ENCODE results near the gene DNASE1.
"Not testable (repeated sequence)": the region's sequence is repeated elsewhere in the genome, so short reads cannot be mapped to it uniquely, and the experiment has no call there.

Gene DNASE1, protein sequence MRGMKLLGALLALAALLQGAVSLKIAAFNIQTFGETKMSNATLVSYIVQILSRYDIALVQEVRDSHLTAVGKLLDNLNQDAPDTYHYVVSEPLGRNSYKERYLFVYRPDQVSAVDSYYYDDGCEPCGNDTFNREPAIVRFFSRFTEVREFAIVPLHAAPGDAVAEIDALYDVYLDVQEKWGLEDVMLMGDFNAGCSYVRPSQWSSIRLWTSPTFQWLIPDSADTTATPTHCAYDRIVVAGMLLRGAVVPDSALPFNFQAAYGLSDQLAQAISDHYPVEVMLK

DNA sequence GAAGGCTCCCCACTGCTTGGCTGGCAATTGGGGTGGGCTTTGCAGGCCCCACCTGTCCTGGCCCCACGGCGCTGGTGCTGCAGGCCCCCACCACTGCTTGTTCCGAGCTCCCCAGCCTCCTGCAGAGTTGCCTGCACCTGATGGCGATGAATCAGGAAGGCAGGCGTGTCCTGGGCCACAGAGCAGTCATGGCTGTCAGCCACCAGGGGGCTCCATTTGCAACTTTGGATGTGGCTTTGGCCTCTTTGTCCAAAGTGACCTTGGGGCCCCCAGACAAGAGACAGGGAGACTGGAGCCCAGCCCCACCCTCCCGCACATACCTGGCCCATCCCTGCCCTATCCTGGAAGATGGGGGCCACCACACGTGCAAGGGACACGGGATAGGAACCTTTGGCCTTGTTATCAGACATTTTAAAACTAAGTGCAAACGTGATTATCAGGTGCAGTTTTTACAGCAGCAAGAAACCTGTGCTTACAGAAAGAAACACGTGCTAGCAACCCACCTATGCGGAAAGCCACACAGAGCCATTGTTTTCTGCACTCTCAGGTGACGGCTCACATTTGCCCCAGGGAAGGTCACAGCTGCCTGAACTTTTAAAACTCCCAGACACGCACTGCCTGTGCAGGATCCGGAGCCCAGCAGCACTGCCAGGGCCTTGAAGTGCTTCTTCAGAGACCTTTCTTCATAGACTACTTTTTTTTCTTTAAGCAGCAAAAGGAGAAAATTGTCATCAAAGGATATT, at the start of gene DNASE1:
Gene DNASE1 (plus strand): TSS at position 443 of the 743 bp plus-strand sequence. CDS start 683 bp downstream, outside the sequence.
- peak; percentile 63 to 68 for DNase-seq

DNA sequence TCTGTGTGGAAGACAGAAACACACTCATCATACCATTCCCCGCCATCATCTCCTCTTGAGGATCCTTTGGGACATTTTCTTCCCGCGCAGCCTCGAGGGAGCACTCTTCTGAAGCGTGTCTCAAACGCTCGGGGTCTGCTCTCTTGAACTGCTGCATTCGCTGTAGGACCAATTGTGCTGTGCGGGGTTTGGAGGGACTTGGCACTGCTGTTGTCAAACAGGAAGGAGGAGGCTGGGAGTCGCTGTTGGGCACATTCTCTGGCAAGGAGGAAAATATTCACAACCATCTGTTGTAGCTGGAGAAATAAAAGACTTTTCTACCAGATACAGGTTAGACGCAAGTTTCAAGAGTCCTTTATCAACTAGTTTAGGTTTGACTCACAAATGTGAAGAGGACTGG, 48.0 kb upstream of the DNASE1 start:
- no peak for DNase-seq

DNA sequence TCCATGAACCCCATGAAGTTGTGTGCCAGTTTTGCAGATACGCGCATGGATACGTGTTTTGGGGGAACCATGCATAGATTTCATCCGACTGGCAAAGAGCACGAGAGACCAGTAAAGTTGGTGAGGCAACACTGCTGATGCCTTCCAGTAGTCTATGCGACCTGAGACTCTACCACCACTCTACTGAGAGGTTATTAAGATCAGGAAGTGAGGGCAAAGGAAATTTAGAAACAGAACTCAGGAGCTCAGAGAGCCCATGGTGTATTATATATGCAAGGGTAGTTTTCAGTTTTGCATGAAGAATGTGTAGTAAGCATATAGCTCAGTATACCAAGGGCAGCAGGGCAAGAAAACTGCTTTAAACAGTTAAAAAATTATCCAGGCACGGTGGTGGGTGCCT, 47.3 kb upstream of the DNASE1 start:
- no peak for DNase-seq

DNA sequence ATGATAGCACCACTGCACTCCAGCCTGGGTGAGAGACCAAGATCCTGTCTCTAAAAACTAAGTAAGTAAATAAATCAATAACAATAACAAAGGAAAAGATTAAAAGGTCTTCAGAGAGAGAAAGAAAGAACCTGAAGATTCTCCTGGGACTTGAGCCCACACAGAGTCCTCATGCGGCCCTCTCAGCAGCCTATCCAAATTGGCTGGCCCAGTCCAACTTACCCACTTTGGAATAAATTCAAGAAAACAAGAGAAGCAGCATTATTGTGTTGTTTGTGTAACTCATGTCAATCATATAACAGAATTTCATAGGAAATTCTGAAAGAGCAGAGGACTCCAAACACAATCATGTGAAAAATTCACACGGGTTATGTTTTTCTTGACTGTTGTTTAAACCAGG, 46.9 kb upstream of the DNASE1 start:
- DNase-seq = no peak

DNA sequence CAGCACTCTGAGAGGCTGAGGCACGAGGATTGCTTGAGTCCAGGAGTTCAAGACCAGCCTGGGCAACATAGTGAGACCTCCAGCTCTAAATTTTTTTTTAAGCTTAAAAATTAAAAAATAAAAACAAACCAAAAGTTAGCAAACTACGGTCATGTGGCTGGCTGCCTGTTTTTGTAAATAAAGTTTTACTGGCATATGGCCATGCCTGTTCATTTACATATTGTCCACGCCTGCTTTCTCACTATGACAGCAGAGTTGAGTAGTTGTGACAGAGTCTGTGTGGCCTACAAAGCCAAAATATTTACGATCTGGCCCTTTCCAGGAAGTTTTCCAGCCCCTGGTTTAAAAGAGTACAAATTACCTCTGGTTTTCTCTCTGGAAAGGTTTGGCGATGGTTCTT, 46.4 kb upstream of the DNASE1 start:
- DNase-seq = no peak

DNA sequence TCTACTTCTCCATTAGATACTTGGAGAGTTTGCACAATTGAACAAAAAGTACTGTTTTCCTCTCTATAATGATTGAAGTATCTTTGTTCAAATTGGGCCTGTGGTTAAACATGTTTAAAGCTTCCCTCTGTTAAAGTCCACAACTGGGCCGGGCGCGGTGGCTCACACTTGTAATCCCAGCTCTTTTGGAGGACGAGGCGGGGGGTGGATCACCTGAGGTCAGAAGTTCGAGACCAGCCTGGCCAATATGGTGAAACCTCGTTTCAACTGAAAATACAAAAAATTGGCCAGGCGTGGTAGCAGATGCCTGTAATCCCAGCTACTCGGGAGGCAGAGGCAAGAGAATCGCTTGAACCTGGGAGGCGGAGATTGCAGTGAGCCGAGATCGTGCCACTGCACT, 45.5 kb upstream of the DNASE1 start:
- not testable (repeated sequence) for DNase-seq

DNA sequence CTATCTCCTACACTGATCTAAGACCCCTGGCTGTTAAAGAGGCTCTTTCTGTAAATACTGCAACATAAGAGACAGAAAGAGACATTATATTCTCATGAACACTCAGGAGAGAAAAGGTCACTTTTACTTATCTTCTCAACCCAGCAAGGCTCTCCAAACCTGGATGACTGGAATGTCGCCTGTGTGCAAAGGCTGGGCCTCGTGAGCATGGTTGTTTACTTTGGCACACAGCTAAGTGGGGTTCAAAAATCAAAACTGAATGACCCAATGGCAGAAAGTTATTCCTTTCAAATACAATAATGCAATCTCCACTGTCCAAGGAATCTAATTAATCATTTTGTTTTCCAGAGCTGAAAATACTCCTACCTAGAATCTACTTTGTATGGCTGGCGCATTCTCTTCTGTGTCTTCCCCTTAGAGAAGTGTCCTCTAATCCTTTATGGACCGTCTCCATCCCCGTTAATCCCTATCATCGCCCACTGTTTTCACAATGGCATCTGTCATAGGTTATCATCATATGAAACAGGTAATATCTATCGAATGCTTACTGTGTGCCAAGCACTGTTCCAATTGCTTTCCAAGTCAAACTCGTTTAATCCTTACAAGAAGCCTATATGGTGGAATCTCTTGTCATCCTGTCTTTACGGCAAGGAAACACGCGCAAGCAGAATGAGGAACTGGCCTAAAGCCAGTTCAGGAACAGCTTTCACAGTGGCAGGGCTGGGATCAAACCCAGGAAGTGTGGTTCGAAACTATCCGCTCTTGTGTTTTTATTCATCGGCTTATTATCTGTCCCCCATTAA, 44.4 kb upstream of the DNASE1 start:
- no peak for DNase-seq

DNA sequence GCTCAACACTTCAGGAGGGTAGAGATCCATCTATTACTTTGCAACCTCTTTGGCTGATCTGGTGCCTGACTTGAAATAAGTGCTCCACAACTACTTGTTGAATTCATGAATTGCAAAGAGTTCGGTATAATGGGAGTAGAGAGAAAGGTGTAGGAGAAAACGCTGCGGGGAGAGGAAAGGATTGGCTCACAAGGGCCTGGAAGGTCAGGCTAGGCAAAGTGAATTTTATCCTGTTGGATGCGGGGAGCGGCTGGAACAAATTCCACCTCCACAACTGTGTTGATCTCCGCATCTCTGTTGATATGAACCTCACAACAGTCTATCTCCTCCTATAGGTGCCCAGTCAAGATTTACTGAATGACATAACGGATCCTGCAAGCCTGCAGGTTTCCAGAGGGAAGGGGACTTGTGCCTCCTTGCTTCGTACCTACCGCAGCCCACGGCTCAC, 43.8 kb upstream of the DNASE1 start:
- no peak for DNase-seq

DNA sequence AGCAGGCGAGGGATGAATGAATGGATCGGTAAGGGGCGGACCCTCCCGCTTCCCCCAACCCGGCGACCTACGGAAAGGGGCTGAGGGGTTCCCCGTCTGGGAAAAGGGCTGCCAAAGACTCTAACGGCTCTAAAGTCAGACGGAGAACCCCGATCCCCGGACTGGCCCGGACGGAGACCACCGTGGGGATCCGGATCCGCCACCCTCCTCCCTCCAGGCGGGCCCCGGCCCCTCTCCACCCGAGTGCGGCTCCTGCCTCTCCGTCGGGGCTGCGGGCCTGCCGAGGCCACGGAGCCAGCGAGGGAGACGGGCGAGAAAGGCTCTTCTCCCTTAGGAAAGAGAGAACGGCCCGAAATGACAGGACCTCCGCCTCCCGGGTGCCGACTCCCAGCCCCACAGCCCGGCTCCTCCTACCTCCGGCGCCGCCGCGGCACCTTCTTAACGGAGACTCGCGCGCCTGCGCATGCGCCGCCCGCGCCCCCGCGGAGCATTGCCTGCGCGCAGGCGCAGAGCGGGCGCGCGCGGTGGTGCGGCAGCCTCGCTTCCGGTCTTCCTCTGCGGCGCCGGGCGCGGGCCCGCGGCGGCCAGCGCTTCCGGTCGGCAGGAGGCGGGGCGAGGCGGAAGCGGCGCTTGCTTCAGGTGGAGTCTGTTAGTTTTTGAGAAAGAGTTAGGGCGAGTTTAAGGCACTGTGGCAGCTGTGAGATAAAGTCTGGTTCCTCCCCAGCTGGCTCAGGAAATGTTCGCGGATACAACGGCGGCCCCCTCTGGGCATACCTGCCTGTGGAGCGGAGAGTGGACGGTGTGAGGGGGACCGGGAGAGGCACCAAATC, 43.1 kb upstream of the DNASE1 start, which contains the start of gene SLX4:
Gene SLX4 (minus strand): TSS at position 461 of the 830 bp plus-strand sequence. CDS start 2,642 bp downstream, outside the sequence.
- peak; percentile 91 for DNase-seq

DNA sequence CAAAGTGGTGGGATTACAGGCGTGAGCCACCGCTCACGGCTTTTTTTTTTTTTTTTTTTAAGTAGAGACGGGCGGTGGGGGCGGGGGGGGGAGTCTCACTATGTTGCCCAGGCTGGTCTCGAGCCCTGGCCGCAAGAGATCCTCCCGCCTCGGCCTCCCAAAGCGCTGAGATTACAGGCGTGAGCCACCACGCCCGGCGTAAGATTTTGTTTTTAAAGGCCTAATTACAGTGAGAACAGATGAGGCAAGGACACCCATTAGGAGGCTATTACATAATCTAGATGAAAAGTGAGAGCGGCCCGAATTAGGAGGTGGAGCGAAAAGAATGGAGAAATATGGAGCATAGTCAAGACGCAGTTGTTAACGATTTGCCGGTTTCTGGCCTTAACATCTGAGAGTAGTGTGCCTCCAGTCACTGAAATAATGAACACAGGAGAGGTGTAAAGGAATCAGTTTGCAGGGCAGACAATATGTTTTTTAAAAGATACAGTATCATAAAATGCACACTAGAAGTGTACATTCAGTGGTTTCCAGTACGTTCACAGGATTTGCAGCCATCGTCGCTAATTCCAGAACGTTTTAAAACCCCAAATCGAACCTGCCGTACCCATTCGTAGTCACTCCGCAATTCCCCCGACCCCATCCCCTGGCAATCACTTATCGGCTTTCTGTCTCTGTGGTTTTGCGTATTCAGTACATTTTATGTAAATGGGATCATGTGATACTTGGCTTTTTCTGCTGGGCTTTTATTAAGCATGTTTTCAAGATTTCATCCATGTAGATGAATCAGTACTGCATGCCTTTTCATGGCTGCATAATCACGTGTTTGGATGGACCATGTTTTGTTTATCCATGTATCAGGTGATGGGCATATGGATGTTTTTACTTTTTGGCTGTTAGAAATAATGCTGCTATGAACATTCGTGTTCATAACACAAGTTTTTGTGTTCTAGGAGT, 41.7 kb upstream of the DNASE1 start:
- no peak for DNase-seq

DNA sequence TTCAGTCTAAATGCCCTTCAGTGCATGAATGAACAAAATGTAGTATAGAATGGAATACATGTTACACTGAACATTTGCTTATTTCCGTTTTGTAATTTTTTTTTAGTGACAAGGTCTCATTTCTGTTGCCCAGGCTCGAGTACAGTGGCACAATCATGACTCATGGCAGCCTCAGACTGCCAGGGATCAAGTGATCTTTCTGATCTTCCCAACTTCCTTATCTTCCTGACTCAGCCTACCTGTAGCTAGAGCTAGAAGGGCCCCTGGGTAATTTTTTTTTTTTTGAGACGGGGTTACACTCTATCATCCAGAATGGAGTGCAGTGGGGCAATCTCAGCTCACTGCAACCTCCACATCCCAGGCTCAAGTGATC, 35.7 kb upstream of the DNASE1 start:
- no peak for DNase-seq

DNA sequence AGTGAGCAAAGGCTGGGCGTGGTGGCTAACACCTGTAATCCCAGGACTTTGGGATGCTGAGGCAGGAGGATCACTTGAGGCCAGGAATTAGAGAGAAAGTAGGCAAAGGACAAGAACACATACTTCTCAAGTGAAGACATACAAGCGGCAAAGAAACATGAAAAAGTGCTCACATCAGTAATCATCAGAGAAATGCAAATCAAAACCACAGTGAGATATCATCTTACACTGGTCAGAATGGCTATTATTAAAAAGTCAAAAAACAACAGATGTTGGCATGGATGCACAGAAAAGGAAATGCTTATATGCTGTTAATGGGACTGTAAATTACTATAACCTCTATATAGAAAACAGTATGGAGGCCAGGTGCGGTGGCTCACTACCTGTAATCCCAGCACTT, 30.8 kb upstream of the DNASE1 start:
- DNase-seq = no peak

DNA sequence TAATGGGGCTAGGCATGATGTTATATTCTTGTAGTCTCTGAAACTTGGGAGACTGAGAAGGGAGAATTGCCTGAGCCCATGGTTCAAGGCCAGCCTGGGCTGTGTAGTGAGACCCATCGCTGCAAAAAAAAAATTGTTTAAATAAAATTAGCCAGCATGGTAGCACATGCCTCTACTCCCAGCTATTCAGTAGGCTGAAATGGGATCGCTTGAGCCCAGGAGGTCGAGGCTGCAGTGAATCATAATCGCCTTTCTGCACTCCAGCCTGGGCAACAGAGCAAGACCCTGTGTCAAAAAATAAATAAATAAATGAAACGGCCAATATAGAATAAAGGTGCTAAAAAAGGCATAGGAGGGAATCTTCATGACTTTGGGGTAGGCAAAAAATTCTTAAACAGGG, 29.2 kb upstream of the DNASE1 start:
- no peak for DNase-seq

DNA sequence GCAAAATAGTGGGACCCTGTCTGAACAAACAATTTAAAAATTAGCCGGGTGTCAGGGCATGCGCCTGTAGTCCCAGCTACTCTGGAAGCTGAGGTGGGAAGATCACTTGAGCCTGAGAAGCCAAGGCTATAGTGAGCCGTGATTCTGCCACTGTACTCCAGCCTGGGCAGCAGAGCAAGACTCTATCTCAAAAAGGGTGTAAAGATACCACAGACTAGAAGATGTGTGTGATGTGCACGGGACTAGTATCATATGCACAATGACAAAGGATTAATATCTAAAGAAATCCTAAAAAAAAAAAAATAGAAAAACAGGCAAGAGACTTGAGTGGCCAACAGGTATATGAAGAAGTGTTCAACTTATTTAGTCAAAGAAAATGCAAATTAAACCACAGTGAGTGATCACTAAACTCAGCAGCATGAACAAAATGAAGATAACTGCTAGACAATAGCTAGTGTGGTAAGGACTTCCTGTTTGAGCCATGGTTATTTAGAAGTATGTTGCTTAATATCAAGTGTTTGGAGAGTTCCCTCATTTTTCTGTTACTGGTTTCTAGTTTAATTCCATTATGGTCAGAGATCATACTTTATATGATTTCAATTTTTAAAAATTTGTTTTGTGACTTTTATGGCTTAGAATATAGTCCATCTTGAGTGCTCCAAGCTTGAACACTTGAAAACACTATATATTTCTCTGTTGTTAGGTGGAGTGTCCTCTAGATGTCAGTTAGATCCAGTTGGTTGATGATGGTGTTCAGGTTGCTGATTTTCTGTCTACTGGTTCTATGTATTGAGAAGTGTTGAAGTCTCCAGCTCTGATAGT, 28.4 kb upstream of the DNASE1 start:
- DNase-seq = no peak

DNA sequence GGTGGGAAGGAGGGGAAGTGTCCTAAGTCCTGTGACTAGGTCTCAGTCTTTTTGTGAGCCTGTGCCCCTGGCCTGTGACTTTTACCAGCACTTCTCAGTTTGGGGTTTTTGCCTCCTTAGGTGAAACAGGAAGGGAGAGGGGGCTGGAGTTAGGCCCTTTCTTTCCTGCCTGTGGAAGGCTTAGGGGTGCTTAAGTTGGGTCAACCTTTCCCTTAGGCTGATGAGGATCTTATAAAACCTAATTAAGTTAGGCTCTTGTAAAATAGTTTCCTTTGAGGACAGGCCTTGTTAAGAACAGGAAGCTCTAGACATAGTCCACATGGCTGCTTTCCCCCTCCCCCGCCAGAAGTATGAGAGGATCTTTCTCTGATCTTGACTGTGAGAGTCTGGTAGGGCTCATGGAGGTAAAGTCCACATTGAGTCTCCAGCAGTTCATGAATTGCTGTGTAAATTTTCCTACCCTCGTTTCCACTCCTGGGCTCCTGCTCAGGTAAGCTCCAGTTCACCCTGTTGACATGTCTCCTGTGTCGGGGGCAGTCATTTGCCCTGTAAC, 17.0 kb upstream of the DNASE1 start:
- peak; percentile 34 to 42 for DNase-seq

DNA sequence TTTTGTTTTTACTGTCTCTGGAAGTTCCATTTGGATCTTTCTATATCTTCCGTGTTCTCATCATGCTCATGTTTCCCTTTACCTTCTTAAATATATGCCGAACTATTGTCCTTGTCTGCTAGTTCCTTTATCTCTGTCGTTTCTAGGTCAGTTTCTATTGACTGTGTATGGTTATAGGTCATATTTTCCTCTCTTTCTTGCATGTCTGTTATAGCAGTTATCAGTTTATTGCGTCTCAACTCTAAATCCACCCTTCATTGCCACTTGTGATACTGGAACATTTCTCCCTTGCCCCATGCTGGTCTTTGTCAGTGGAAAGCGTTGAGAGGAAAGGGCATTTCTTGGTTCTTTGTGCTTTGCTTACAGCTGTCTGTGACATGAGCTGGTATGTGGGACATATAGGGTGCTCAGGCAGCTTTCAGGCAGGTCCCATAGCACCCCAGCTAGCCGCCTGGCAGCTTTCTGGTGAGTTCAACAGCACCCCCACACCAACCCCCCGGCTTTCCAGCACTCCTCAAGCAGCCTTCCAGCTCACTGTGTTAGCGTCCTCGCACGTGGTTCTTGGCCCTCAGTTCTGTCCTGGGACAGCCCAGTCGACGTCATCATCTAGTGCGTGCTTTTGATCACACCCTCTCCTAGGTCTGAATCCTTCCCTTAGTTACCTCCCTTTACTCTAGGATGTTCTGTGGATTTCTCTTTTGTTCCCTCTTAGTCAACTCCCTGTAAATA, 15.4 kb upstream of the DNASE1 start:
- DNase-seq = no peak

DNA sequence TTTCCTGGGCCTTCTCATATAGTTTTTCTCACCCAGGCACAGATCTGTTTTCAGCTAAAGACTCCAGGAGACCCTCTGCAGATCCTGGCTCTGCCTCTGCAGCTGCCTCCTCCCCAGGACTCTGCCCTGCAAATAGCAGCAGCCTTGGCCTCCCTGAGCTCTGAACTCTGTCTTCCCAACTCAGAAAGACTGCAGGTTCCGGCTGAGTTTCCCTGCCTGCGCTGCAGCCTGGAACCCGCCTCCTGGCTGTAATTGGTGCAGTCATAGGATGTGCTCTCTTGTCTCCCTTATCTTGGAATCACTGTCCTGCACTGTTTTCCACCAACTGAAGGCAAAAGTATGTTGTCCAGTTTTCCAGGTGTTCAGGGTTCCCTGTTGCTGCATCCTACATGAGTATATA, 14.3 kb upstream of the DNASE1 start:
- no peak for DNase-seq

DNA sequence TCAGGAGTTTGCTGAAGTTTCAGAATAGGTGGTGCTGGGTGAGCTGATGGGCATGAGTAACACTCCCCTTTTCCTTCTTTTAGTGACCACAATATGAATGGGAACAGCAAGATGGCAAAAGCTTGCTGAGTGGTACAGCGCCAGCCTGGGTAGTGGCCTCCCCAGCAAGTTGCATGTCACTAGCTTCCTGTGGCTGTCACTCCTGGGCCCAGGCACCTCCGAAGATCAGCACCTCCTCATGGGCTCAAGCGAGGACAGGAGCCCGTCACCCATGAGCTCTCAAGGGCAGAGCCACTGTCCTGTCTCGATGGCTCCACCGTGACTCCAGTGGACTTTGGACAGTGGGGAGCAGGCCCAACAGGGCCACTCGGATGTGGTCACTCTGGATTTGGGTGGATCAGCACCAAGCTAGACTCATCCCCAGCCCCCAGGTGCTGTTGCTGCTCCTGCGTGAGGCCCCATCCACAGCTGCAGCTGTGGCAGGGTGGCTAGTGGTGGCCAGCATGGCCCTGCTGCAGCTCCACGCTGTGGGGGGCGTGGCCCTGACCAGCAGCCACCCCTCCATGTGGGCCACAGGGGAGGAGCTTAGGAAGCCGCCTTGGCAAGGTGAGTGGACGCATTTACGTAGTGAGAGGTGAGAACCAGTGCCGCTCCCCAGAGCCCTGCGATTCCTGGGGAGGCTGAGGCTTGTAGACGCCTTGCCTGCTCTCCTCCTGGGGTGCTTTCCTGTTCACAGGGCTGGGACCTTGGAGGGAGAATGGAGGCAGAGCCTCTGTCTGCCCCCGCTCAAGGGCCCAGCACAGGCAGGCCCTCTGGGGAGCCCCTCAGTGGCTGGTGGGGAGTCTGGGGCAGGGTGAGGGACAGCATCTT, 13.6 kb upstream of the DNASE1 start:
- no peak for DNase-seq
